Measurements from ENCODE around the gene RNF168. TPM values are rescaled to one million over a fixed set of nuclear protein-coding genes. Genes with fewer than 3 reads are reported as not detected.
"Not testable (repeated sequence)": the region's sequence is repeated elsewhere in the genome, so short reads cannot be mapped to it uniquely, and the experiment has no call there.

The RNF168 gene
- total and polyA plus RNA-seq, 2 donors (not counting 1 experiment from before 2014, with no cell fraction given), result 3.4 to 42.7 TPM

GRCh38 chr3:196552253-196552652, 48.7 kb upstream of the RNF168 start:
- H3K4me3 ChIP-seq (ENCODE audit: control extremely low read depth in 1 of 5, extremely low read depth in 1 of 5, insufficient read depth in 1 of 5, low read depth in 2 of 5, low read length in 4 of 5), result no peak overlapping the region
- H3K4me2 ChIP-seq (replicated peaks; ENCODE audit: low read depth, low read length, poor library complexity, severe bottlenecking), result no peak overlapping the region
- ATAC-seq (ENCODE audit: low read depth) (no peak), DNase-seq (no peak)
- H3K27ac ChIP-seq (ENCODE audit: low read length in 2 of 2), result no peak overlapping the region
- no peak overlapping the region for H2AFZ ChIP-seq (ENCODE audit: insufficient read depth, low read depth, low read length, poor library complexity, severe bottlenecking)
- Mint-ChIP-seq H3K4me1 (peaks cover 22% of the 10 kb centered on the region), H3K27me3 (no peaks in the 10 kb centered on the region), H3K27ac (no peak overlapping the region), H3K9me3 (ENCODE audit: insufficient read depth) (no peaks in the 10 kb centered on the region), H3K4me3 (no peak overlapping the region)
- ChIA-PET POLR2A (no interaction called here), CTCF (interaction anchor here (0.5 kb wide), 1 partner anchor 53 kb away, joined by 3 read pairs; no protein-coding TSS in a partner anchor)
- peaks cover 17 to 20% of the 10 kb centered on the region in 2 donors for H3K4me1 ChIP-seq (ENCODE audit: control insufficient read depth in 2 of 2, insufficient read depth in 2 of 2, low read length in 2 of 2)
- no CpG with 5 or more reads among the region's 5 CpGs for WGBS (ENCODE audit: insufficient coverage)
- H3K79me2 ChIP-seq (ENCODE audit: control insufficient read depth, insufficient read depth, low read length), result no peaks in the 10 kb centered on the region
- no peak overlapping the region for H3K9ac ChIP-seq (ENCODE audit: low read length)
- no peaks in the 10 kb centered on the region for H3K27me3 ChIP-seq (replicated peaks in 1 of 4; ENCODE audit: control extremely low read depth in 1 of 4, control insufficient read depth in 3 of 4, insufficient read depth in 4 of 4, low read length in 3 of 4)
- H3K9me3 ChIP-seq (ENCODE audit: control extremely low read depth in 1 of 3, control insufficient read depth in 2 of 3, insufficient read depth in 1 of 3, low read length in 2 of 3), result peaks cover 2 to 15% (median 14%) of the 10 kb centered on the region in 3 donors
- intact Hi-C loops (cut with micrococcal nuclease), result no loop called here
- H4K20me1 ChIP-seq (ENCODE audit: control insufficient read depth, insufficient read depth, low read length, poor library complexity, severe bottlenecking), result no peaks in the 10 kb centered on the region
- no peaks in the 10 kb centered on the region for H3K36me3 ChIP-seq (replicated peaks in 1 of 2; ENCODE audit: control extremely low read depth in 1 of 2, control insufficient read depth in 1 of 2, extremely low read depth in 1 of 2, insufficient read depth in 2 of 2, low read length in 1 of 2)
- no peak for TF ChIP-seq EZH2 (IDR thresholded peaks at IDR 0.05; ENCODE audit: borderline replicate concordance, insufficient read depth, low read depth, low read length, poor library complexity, severe bottlenecking)
- TF ChIP-seq CTCF (IDR thresholded peaks at IDR 0.05), result no peak

GRCh38 chr3:196550172-196550571, 46.6 kb upstream of the RNF168 start:
- H3K27ac Mint-ChIP-seq; intact Hi-C loops (cut with micrococcal nuclease); H3K36me3 ChIP-seq (replicated peaks in 1 of 2; ENCODE audit: control extremely low read depth in 1 of 2, control insufficient read depth in 1 of 2, extremely low read depth in 1 of 2, insufficient read depth in 2 of 2, low read length in 1 of 2); DNase-seq; H4K20me1 ChIP-seq (ENCODE audit: control insufficient read depth, insufficient read depth, low read length, poor library complexity, severe bottlenecking); H3K4me3 ChIP-seq (ENCODE audit: control extremely low read depth in 1 of 5, extremely low read depth in 1 of 5, insufficient read depth in 1 of 5, low read depth in 2 of 5, low read length in 4 of 5); H3K27me3 ChIP-seq (replicated peaks in 1 of 4; ENCODE audit: control extremely low read depth in 1 of 4, control insufficient read depth in 3 of 4, insufficient read depth in 4 of 4, low read length in 3 of 4); POLR2A ChIA-PET; H3K4me3 Mint-ChIP-seq; H2AFZ ChIP-seq (ENCODE audit: insufficient read depth, low read depth, low read length, poor library complexity, severe bottlenecking); H3K79me2 ChIP-seq (ENCODE audit: control insufficient read depth, insufficient read depth, low read length); H3K4me2 ChIP-seq (replicated peaks; ENCODE audit: low read depth, low read length, poor library complexity, severe bottlenecking); ATAC-seq (ENCODE audit: low read depth); H3K27me3 Mint-ChIP-seq; H3K9ac ChIP-seq (ENCODE audit: low read length); H3K9me3 Mint-ChIP-seq (ENCODE audit: insufficient read depth); H3K27ac ChIP-seq (ENCODE audit: low read length in 2 of 2): not testable (repeated sequence)
- peaks cover 17% of the 10 kb centered on the region for H3K4me1 Mint-ChIP-seq
- Histone ChIP-seq H3K4me1 (ENCODE audit: control insufficient read depth in 2 of 2, insufficient read depth in 2 of 2, low read length in 2 of 2) (peaks cover 17 to 18% of the 10 kb centered on the region in 2 donors), H3K9me3 (ENCODE audit: control extremely low read depth in 1 of 3, control insufficient read depth in 2 of 3, insufficient read depth in 1 of 3, low read length in 2 of 3) (peaks cover 2 to 15% (median 14%) of the 10 kb centered on the region in 3 donors)
- WGBS (ENCODE audit: insufficient coverage), result 80% methylated on average over 3 of the region's 3 CpGs
- CTCF ChIA-PET, result interaction anchor here (1.1 kb wide), 1 partner anchor 12 kb away, joined by 3 read pairs; no protein-coding TSS in a partner anchor

- WGBS (ENCODE audit: insufficient coverage), result 100% methylated on average over 1 of the region's 1 CpG
- ATAC-seq (ENCODE audit: low read depth); H3K79me2 ChIP-seq (ENCODE audit: control insufficient read depth, insufficient read depth, low read length); H3K4me1 ChIP-seq (ENCODE audit: control insufficient read depth in 2 of 2, insufficient read depth in 2 of 2, low read length in 2 of 2); POLR2A ChIA-PET; H3K9ac ChIP-seq (ENCODE audit: low read length); H3K27ac Mint-ChIP-seq; H3K4me1 Mint-ChIP-seq; H3K4me3 ChIP-seq (ENCODE audit: control extremely low read depth in 1 of 5, extremely low read depth in 1 of 5, insufficient read depth in 1 of 5, low read depth in 2 of 5, low read length in 4 of 5); H2AFZ ChIP-seq (ENCODE audit: insufficient read depth, low read depth, low read length, poor library complexity, severe bottlenecking); H3K4me3 Mint-ChIP-seq; H3K27ac ChIP-seq (ENCODE audit: low read length in 2 of 2); H3K36me3 ChIP-seq (replicated peaks in 1 of 2; ENCODE audit: control extremely low read depth in 1 of 2, control insufficient read depth in 1 of 2, extremely low read depth in 1 of 2, insufficient read depth in 2 of 2, low read length in 1 of 2); DNase-seq; intact Hi-C loops (cut with micrococcal nuclease); H4K20me1 ChIP-seq (ENCODE audit: control insufficient read depth, insufficient read depth, low read length, poor library complexity, severe bottlenecking); H3K9me3 Mint-ChIP-seq (ENCODE audit: insufficient read depth); H3K27me3 Mint-ChIP-seq; H3K27me3 ChIP-seq (replicated peaks in 1 of 4; ENCODE audit: control extremely low read depth in 1 of 4, control insufficient read depth in 3 of 4, insufficient read depth in 4 of 4, low read length in 3 of 4); H3K4me2 ChIP-seq (replicated peaks; ENCODE audit: low read depth, low read length, poor library complexity, severe bottlenecking): not testable (repeated sequence)
- peaks cover 2 to 15% (median 14%) of the 10 kb centered on the region in 3 donors for H3K9me3 ChIP-seq (ENCODE audit: control extremely low read depth in 1 of 3, control insufficient read depth in 2 of 3, insufficient read depth in 1 of 3, low read length in 2 of 3)
- CTCF ChIA-PET, result interaction anchor here (1.1 kb wide), 1 partner anchor 11 kb away, joined by 3 read pairs; no protein-coding TSS in a partner anchor
Observed at GRCh38 chr3:196549312-196549711, 45.7 kb upstream of the RNF168 start.

All from B cell (primary cell).